NCI-H1930 (cell line): Measurements from ENCODE around the gene CCER1.

Source experiments
- DNase-seq, 2 experiments: peaks; one replicate each; lab custom pipeline; 2025; lab: John Stamatoyannopoulos, UW

The CCER1 gene

GRCh38 chr12:90965204-90965603 lies 10.2 kb upstream of the CCER1 start:
- DNase-seq = no peak

- no peak for DNase-seq
Measured at GRCh38 chr12:90964616-90965015, 9.6 kb upstream of the CCER1 start.

- no peak for DNase-seq
Measured at GRCh38 chr12:90963946-90964345, 9.0 kb upstream of the CCER1 start.

- no peak for DNase-seq
Measured at GRCh38 chr12:90961154-90961553, 6.2 kb upstream of the CCER1 start.

- DNase-seq = peak in 1 of 2 experiments; percentile 33
Measured at GRCh38 chr12:90959538-90960139, 4.7 kb upstream of the CCER1 start.

GRCh38 chr12:90959032-90959431 lies 4.1 kb upstream of the CCER1 start:
- DNase-seq = peak in 1 of 2 experiments; percentile 2

- DNase-seq = no peak
Measured at GRCh38 chr12:90958347-90958746, 3.4 kb upstream of the CCER1 start.

GRCh38 chr12:90954428-90954827 lies 548 bp downstream of the CCER1 start:
- no peak for DNase-seq

- no peak for DNase-seq
Measured at GRCh38 chr12:90953956-90954421, 987 bp downstream of the CCER1 start.

GRCh38 chr12:90951432-90952105 lies 3.4 kb downstream of the CCER1 start:
- DNase-seq = no peak

GRCh38 chr12:90947869-90948268 lies 7.1 kb downstream of the CCER1 start:
- no peak for DNase-seq

- peak in 1 of 2 experiments; percentile 10 for DNase-seq
Measured at GRCh38 chr12:90945070-90945649, 9.8 kb downstream of the CCER1 start.

GRCh38 chr12:90943255-90943654 lies 11.7 kb downstream of the CCER1 start:
- DNase-seq = no peak

GRCh38 chr12:90940872-90941499 lies 14.0 kb downstream of the CCER1 start:
- peak in 1 of 2 experiments; percentile 13 for DNase-seq

GRCh38 chr12:90939382-90939781 lies 15.6 kb downstream of the CCER1 start:
- DNase-seq = no peak

- DNase-seq = no peak
Measured at GRCh38 chr12:90938451-90938850, 16.5 kb downstream of the CCER1 start.

GRCh38 chr12:90937651-90938050 lies 17.3 kb downstream of the CCER1 start:
- no peak for DNase-seq

GRCh38 chr12:90936230-90937005 lies 18.6 kb downstream of the CCER1 start:
- DNase-seq = no peak

- no peak for DNase-seq
Measured at GRCh38 chr12:90925562-90925961, 29.4 kb downstream of the CCER1 start.

- no peak for DNase-seq
Measured at GRCh38 chr12:90924406-90924805, 30.6 kb downstream of the CCER1 start.

GRCh38 chr12:90922145-90922627 lies 32.8 kb downstream of the CCER1 start:
- no peak for DNase-seq

- DNase-seq = no peak
Measured at GRCh38 chr12:90921536-90921935, 33.4 kb downstream of the CCER1 start.
